Putamen (tissue), 1 donor: ENCODE data around the gene NT5DC1.
A peak's percentile ranks its signal among the peaks of the same experiment; 100 is the strongest.

Experiments
- DNase-seq: peaks from one replicate; pipeline ENCODE4 v3.0.0-alpha.2; 2016; ENCODE audit warnings: low spot score

The NT5DC1 gene

DNA sequence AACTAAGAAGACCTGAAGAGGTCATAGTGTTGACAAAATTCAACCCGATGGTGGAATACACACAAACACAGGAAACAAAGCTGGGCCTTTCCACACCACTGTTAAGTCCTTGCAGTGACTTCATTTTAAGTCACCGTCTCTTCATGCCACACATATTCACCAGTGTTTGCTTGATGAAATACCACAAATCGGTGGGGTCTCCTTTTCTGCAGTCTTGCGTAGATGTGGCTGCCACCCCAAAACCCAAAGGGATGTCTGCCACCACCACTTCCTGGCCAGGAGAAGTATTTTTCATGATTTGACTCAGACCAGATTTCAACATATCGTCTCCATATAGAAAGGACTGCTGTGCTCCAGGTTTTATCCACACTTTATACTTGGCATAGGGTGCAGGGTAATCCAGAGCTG lies 36.3 kb downstream of the NT5DC1 start:
- DNase-seq: no peak

DNA sequence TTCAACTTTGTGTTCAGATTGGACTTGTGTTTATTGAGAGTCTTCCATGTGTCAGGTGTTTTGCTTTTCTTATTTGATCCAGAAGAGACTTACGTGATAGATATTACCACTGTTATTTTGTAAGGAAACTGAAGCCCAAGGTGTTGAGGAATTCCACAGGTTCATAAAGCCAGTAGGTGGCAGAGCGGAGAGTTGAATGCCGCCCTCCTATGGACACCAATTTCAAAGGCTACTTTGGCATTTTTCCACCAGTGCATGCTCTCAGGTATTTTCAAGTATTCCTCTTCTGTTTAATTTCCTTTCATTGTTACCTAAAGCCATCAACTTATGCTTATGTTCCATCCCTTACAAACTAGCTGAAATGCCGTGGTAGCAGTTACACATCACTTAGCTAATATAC lies 39.3 kb downstream of the NT5DC1 start:
- no peak for DNase-seq

DNA sequence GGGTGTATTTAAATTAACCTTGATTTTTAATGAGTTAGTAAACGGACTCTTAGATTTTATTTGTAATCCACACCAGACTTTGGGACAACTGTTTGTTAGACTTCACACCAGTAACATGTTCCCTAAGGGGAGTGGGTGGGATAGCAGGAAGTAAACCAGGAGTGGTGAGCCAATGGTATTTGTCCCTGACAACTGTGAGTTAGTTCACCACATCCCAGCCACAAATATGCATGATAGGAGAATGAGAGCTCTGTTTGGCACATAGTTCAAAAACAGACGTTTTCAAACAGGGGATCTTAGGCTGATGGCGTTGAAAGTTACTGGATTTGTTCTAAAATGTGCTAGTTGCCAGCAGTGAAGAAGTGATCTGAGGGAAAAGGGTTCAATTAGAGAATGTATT lies 44.0 kb downstream of the NT5DC1 start:
- no peak for DNase-seq

DNA sequence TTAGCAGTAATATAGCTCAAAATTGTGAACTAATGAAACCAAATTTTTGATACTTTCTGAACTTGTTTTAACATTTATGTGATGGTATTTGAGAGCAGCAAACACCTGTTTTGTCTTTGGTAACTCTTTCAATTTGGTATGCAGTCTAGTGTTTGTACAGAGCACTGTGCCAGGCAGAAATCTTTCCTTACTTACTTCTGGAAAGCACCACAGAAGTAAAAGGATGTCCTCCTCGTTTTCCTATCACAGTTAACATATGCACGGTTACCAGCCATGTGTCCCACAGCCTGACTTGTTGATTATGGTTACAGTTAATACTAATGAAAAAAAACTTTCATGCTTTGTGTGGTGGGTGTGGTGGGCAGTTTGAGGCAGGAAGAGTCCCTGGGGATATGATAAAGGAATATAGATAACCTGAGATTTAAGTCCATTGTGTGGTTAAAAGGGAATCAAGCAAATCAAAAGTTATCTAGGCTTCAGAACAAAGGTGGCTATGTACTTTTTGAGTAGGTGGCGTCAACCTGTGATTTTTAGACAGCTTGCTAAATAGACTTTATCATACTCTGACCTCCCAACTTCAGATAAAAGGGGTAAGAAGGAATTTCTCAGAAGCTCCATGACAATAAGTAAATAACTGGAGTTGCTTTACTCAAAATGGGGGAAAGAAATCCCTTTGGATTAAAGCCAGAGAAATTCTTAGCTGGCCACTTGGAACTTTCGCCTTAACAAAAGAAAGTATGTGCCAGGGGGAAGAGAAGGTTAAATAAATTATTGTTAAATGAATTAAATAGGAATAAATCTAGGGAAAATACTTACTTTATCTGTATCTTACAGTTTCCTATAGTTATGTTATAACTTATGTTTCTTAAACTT lies 45.4 kb downstream of the NT5DC1 start:
- DNase-seq: no peak

DNA sequence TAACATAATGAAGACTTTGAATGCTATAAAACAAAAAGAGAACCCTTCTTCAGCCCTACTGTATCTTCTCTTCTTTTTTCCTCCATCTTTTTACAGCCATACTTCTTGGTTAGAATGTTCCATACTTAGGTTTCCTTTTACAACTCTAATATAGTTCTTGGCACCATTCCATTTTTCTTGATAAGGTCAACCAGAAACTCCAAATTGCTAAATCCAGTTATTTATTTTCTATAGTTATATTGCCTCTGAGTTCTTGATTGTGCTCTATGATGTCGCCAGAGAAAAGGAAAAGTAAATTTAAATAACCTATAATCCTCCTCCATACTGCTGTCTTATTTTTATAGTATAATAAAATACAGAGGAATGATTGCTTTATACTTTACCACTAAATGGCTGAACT lies 52.0 kb downstream of the NT5DC1 start:
- no peak for DNase-seq

GRCh38 chr6:116154887-116155286 lies 54.2 kb downstream of the NT5DC1 start:
- no peak for DNase-seq

DNA sequence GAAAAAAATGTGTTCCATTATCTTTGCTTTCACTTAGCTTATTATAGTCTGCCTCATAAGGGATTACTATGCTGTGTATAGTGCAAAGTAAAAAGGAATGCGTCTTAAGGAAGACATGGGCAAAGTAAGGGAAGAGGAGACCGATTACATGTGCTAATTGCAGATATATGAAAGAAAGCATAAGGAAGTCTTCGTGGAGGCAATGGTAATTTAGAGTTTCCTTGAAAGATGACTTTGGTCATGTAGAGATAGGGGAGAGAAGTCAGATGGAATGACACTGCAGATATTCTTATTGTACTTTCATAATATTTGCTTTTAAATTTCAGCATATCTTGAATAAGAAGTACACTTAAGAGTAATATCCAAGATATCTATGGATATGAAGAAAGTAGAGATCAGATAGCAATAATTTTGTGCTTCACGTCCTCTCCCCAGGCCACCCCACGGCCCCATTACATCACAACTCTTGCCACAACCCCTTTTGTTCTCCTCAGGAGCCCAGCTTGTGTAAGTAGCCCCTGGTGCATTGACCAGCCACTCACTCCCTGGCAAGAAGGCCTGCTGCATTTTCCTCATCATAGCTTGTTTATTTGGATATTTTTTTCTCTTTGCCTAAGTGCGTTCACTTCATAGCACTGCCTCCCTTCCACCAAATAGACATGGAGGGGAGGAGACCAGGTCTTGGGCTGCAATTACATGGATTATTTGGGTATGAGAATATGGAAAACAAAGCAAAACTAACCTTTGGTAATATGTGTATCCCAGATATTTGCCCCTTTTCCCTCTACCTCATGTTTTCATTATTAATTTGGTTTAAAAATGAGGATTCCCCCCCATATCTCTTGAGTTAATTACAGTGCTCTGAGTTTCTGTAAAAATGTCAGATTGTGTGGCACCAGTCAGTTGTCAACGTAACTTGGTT lies 56.0 kb downstream of the NT5DC1 start:
- DNase-seq: no peak

GRCh38 chr6:116157391-116157790 lies 56.7 kb downstream of the NT5DC1 start:
- peak; percentile 14 for DNase-seq

GRCh38 chr6:116158641-116159040 lies 58.0 kb downstream of the NT5DC1 start:
- DNase-seq: no peak

DNA sequence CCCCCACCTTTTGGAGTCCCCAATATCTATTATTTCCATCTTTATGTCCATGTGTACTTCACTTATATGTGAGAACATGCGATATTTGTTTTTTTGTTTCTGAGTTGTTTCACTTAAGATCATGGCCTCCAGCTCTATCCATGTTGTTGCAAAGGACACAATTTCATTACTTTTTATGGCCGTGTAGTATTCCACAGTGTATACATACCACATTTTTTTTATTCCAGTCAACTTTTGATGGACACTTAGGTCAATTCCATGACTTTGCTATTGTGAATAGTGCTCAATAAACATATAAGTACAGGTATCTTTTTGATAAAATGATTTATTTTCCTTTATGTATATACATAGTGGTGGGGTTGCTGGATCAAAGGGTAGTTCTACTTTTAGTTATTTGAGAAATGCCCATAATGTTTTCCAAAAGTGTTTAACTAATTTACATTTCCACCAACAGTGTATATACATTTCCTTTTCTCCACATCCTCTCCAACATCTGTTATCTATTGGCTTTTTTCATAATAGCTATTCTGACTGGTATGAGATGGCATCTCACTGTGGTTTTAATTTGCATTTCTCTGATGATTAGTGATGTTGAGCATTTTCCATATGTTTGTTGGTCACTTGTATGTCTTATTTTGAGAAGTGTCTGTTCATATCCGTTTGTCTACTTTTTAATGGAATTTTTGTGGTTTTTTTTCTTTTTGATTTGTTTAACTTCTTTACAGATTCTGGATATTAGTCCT lies 59.3 kb downstream of the NT5DC1 start:
- DNase-seq: no peak

DNA sequence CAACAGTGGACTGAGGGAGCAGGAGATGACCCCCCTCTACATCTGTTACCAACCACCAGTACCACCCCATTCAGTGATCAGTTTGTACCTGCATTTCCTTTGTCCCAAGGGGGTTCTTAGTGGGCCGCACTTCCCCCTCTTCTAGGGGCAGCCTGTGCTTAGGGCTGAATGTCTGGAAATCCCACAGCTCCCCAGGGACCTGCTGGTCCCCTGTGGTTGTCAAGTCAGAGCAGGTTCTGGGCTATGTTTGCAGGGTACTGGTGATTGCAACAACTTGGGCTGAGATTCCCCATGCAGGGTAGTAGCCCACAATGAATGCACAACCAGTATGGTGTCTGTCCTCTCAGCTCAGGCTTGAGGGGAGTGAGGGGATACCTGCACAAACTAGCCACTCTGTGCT lies 64.9 kb downstream of the NT5DC1 start:
- DNase-seq: no peak

- no peak for DNase-seq
Observed at GRCh38 chr6:116166369-116166768, 65.7 kb downstream of the NT5DC1 start.

- DNase-seq: no peak
Observed at GRCh38 chr6:116168148-116168547, 67.5 kb downstream of the NT5DC1 start.

- no peak for DNase-seq
Observed at GRCh38 chr6:116169880-116170279, 69.2 kb downstream of the NT5DC1 start.

DNA sequence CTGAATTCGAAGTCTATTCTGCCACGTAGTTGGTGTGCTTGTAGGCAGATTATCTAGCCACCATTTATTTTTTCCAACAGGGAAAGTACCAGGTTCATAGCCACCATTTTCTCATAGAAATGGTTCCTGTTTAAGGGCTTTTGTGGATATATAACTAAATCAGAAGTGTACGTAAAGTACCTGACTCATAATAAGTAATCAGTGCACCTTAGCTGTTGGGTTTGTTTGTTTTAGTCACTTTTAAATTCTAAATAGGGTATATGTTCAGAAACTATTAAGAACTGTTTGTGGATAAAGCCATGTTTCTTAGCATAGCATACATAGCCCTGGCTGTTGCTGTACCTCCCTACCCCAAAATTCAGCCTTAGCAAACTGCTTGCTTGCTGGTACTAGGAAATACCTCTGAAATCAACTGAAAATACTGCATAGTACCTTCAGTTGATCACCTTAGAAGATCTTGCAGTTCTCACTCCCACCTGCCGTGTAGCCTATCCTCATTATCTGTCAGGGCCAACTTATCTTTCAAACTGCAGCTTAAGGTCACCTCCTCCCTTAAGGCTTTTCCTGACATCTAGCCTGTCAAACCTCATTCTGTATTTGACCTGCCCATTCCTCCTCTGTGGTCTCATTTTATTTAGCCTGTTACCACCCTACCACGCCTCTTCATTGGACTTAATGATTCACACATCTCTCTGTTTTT lies 69.9 kb downstream of the NT5DC1 start:
- DNase-seq: no peak

DNA sequence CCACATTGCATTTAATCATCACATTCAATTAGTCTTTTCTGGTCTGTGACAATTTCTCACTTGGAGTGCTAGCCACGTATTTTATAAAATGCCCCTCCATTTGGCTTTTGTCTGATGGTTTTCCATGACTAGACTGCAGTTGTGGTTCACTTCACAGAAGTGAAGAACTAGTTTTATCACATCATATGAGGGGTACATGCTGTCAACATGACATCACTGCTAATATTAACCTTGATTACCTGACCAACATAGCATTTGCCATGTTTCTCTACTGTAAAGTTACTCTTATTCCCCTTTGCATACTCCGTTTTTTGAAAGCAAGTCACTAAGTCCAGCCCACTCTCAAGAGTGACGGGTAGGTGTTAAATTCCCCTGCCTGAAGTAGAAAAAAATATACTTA lies 73.3 kb downstream of the NT5DC1 start:
- no peak for DNase-seq

DNA sequence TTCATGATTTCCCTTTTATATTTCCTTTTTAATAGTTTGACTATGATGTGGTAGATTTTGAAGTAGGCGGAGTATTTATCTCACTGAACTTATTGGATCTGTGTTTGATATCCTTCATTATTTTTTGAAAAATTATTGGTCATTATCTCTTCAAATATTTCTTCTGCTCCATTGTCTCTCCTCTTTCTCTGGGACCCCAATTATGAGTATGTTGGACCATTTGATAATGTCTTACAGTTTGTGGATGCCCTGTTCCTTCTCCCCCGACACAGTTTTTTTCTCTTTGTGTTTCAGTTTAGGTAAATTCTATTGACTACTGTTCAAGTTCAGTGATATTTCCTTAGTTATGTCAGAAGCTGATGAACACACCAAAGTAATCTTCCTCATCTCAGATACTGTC lies 74.7 kb downstream of the NT5DC1 start:
- no peak for DNase-seq

DNA sequence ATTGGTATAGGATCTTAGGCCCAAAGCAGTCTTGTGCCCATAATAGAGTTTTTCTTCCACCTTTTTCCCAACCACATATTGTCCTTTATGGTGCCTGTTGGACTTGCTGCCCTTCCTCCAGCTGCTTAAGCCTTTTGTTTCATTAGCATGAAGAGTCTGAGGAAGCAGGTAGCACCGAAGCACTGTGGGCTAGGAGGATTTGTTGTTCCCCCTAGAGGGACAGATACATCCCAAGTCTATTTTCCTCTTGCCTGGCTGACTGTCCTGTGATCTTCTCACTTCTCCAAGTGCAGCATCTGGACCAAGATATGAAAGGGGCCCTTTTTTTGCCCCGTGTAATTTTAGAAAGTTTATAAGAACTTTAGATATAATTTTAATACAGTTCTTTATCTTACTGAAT lies 75.9 kb downstream of the NT5DC1 start:
- DNase-seq: no peak

- no peak for DNase-seq
Observed at GRCh38 chr6:116180375-116180774, 79.7 kb downstream of the NT5DC1 start.

GRCh38 chr6:116189472-116189871 lies 88.8 kb downstream of the NT5DC1 start:
- DNase-seq: no peak

- no peak for DNase-seq
Observed at GRCh38 chr6:116190550-116190949, 89.9 kb downstream of the NT5DC1 start.

DNA sequence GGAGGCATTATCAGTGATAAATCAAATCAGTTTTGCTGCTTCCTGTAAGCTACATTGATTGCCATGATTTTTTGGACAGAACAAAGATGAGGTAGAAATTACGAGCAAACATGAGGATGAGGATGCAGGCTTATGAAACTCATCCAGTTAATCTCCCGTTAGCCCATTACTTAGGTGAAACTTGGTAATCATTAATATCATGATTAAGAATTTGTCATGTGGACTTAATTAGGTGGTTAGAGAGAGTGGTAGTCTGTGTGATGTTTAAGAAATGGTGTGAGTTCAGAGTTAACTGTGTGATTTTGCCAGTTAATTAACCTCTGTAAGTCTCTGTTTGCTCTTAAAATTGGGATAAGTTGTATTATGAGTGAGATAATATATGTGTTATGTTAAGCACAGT lies 91.2 kb downstream of the NT5DC1 start:
- DNase-seq: no peak
